HEK293 (cell line): Measurements from ENCODE around the gene LAMA2.

Experiments used
- TCF7L2 ChIP-seq: IDR thresholded peaks from 2 replicates; pipeline ENCODE4 v1.6.1; 2011; ENCODE audit warnings: low read depth, mild to moderate bottlenecking, inconsistent platforms, low read length, moderate library complexity, borderline replicate concordance
- TRIM28 ChIP-seq: IDR thresholded peaks from 2 replicates; pipeline ENCODE4 v1.6.1; 2011; ENCODE audit warnings: low read length, control low read depth, borderline replicate concordance
- ZFP37 ChIP-seq: fragments of 450-650 bp; formaldehyde crosslinking; IDR thresholded peaks from 2 replicates; pipeline ENCODE4 v1.5.1; 2016; ENCODE audit warnings: missing biosample characterization, missing genetic modification characterization
- ZNF10 ChIP-seq: fragments of 450-650 bp; formaldehyde crosslinking; IDR thresholded peaks from 2 replicates; pipeline ENCODE4 v1.5.1; 2017; ENCODE audit warnings: missing biosample characterization, missing genetic modification characterization
- ZNF146 ChIP-seq: fragments of 450-650 bp; formaldehyde crosslinking; IDR thresholded peaks from 2 replicates; pipeline ENCODE4 v1.5.1; 2016; ENCODE audit warnings: missing biosample characterization, missing genetic modification characterization
- ZNF175 ChIP-seq: fragments of 450-650 bp; formaldehyde crosslinking; IDR thresholded peaks from 2 replicates; pipeline ENCODE4 v1.5.1; 2016; ENCODE audit warnings: missing biosample characterization, missing genetic modification characterization
- ZNF19 ChIP-seq: fragments of 450-650 bp; formaldehyde crosslinking; IDR thresholded peaks from 2 replicates; pipeline ENCODE4; 2016; ENCODE audit warnings: missing biosample characterization, missing genetic modification characterization, low read depth
- ZNF324 ChIP-seq: fragments of 450-650 bp; formaldehyde crosslinking; IDR thresholded peaks from 2 replicates; pipeline ENCODE4 v1.5.1; 2016; ENCODE audit warnings: missing biosample characterization, missing genetic modification characterization
- ZNF624 ChIP-seq: fragments of 450-650 bp; formaldehyde crosslinking; IDR thresholded peaks from 2 replicates; pipeline ENCODE4 v1.5.1; 2017; ENCODE audit warnings: missing biosample characterization, missing genetic modification characterization
- TF ChIP-seq, protein P1 (sequence below): fragments of 450-650 bp; formaldehyde crosslinking; IDR thresholded peaks from 2 replicates; pipeline ENCODE4 v1.5.1; 2016; ENCODE audit warnings: missing biosample characterization, missing genetic modification characterization
- TF ChIP-seq, protein P2 (sequence below): fragments of 450-650 bp; formaldehyde crosslinking; IDR thresholded peaks from 2 replicates; pipeline ENCODE4 v1.5.1; 2016; ENCODE audit warnings: missing biosample characterization, missing genetic modification characterization
- TF ChIP-seq, protein P3 (sequence below): fragments of 450-650 bp; formaldehyde crosslinking; IDR thresholded peaks from 2 replicates; pipeline ENCODE4 v1.5.1; 2016; ENCODE audit warnings: missing biosample characterization, missing genetic modification characterization

DNA sequence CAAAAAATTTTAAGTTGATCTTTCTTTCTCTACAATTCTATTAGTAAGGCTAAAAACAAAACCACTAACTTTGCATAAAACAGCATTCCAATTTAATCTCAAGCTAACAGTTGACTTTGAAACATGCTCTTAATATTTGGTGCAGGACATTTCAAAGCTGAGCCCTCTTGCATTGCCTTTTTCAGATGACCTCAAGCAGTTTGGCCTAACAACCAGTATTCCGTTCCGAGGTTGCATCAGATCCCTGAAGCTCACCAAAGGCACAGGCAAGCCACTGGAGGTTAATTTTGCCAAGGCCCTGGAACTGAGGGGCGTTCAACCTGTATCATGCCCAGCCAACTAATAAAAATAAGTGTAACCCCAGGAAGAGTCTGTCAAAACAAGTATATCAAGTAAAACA lies 633.1 kb downstream of the LAMA2 start:
- TF ChIP-seq, protein P1, sequence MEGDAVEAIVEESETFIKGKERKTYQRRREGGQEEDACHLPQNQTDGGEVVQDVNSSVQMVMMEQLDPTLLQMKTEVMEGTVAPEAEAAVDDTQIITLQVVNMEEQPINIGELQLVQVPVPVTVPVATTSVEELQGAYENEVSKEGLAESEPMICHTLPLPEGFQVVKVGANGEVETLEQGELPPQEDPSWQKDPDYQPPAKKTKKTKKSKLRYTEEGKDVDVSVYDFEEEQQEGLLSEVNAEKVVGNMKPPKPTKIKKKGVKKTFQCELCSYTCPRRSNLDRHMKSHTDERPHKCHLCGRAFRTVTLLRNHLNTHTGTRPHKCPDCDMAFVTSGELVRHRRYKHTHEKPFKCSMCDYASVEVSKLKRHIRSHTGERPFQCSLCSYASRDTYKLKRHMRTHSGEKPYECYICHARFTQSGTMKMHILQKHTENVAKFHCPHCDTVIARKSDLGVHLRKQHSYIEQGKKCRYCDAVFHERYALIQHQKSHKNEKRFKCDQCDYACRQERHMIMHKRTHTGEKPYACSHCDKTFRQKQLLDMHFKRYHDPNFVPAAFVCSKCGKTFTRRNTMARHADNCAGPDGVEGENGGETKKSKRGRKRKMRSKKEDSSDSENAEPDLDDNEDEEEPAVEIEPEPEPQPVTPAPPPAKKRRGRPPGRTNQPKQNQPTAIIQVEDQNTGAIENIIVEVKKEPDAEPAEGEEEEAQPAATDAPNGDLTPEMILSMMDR (tag by site-specific recombination) = no peak
- TF ChIP-seq, protein P2, sequence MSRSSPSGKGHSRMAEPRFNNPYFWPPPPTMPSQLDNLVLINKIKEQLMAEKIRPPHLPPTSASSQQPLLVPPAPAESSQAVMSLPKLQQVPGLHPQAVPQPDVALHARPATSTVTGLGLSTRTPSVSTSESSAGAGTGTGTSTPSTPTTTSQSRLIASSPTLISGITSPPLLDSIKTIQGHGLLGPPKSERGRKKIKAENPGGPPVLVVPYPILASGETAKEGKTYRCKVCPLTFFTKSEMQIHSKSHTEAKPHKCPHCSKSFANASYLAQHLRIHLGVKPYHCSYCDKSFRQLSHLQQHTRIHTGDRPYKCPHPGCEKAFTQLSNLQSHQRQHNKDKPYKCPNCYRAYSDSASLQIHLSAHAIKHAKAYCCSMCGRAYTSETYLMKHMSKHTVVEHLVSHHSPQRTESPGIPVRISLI (tag by site-specific recombination) = no peak
- TF ChIP-seq ZNF146 = no peak
- TF ChIP-seq ZNF175 (tag by site-specific recombination) = no peak
- TF ChIP-seq ZNF624 (tag by site-specific recombination) = no peak
- TF ChIP-seq TCF7L2 = no peak
- TF ChIP-seq, protein P3, sequence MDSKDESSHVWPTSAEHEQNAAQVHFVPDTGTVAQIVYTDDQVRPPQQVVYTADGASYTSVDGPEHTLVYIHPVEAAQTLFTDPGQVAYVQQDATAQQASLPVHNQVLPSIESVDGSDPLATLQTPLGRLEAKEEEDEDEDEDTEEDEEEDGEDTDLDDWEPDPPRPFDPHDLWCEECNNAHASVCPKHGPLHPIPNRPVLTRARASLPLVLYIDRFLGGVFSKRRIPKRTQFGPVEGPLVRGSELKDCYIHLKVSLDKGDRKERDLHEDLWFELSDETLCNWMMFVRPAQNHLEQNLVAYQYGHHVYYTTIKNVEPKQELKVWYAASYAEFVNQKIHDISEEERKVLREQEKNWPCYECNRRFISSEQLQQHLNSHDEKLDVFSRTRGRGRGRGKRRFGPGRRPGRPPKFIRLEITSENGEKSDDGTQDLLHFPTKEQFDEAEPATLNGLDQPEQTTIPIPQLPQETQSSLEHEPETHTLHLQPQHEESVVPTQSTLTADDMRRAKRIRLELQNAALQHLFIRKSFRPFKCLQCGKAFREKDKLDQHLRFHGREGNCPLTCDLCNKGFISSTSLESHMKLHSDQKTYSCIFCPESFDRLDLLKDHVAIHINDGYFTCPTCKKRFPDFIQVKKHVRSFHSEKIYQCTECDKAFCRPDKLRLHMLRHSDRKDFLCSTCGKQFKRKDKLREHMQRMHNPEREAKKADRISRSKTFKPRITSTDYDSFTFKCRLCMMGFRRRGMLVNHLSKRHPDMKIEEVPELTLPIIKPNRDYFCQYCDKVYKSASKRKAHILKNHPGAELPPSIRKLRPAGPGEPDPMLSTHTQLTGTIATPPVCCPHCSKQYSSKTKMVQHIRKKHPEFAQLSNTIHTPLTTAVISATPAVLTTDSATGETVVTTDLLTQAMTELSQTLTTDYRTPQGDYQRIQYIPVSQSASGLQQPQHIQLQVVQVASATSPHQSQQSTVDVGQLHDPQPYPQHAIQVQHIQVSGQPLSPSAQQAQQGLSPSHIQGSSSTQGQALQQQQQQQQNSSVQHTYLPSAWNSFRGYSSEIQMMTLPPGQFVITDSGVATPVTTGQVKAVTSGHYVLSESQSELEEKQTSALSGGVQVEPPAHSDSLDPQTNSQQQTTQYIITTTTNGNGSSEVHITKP = no peak
- TF ChIP-seq ZNF324 = no peak
- TF ChIP-seq ZNF10 (tag by site-specific recombination) = no peak
- TF ChIP-seq TRIM28 = no peak
- TF ChIP-seq ZFP37 = no peak
- TF ChIP-seq ZNF19 = no peak
